ENCODE measurements around the gene PRDM12.

PRDM12 gene

DNA sequence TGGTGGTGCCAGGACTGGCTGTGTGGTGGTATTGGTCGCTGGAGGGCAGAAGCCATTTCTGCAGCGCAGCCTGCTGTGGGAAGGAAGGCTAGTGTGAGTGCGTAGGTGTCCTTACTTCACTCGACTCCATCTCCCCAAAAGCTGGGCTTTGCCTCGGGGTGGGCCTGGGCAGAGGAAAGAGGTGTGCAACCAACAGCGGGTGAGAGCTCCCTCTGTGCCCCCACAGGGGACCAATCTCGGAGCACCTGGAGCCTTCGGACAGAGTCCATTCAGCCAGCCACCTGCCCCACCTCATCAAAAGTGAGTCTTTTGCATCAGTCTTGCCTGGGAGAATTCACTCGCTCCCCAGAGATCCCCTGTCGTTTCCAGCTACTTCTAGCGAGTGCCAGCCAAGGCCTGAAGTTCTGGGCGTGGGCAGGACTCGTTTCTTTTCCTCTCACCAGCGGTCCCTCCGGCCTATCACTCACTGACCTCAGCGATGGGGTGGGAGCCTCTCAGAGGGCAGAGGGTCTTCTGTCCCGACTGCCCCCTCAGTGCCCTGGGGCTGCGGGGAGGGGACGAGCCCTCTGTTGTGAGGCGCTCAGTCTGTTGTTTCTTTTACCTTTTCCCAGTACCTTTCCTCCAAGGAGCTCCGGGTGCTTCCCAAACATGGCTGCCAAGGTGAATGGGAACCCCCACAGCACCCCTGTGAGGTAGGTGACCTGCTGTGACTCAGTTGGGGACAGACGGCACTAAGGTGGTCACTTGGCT, 32.9 kb upstream of the PRDM12 start:
- no peak for TF ChIP-seq OSR1 (CRISPR knock-in tag; IDR thresholded peaks at IDR 0.05)
- TF ChIP-seq GLIS3 (CRISPR knock-in tag; IDR thresholded peaks at IDR 0.05): no peak
- no peak for TF ChIP-seq ZNF565 (CRISPR knock-in tag; conservative IDR thresholded peaks at IDR 0.05; ENCODE audit: low read depth)
- no peak for TF ChIP-seq ISL1 (CRISPR knock-in tag; IDR thresholded peaks at IDR 0.05)
- ATAC-seq: no peak

DNA sequence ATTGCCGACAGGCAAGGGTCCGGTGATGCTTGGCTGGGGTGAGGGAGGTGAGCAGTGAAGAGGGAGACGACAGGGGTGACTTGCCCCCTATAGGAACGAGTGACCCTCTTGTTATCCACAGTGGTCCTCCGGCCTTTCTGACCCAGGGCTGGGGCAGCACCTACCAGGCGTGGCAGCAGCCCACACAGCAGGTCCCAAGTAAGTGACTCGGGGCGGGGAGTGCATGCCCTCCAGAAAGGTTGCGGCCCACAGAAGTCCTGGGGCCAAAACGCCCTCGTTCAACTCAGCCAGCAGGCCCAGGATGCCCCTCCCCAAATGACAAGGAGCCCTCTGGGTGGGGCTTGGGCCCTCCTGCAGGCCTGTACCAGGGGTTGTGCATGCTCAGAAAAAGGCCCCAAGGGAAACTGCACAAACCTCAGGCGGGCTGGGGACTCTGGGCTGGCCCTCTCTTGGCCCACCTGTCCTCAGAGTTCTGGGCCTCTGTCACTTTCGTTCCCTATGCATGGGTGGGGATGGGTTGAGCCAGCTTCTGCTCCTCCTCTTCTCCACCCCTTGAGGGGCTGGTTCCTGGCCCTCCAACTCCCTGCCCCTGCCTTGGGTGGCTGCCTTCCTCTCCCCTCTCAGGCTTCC, 32.2 kb upstream of the PRDM12 start:
- TF ChIP-seq CSRNP3 (CRISPR knock-in tag; IDR thresholded peaks at IDR 0.05): no peak
- TF ChIP-seq, protein P1, sequence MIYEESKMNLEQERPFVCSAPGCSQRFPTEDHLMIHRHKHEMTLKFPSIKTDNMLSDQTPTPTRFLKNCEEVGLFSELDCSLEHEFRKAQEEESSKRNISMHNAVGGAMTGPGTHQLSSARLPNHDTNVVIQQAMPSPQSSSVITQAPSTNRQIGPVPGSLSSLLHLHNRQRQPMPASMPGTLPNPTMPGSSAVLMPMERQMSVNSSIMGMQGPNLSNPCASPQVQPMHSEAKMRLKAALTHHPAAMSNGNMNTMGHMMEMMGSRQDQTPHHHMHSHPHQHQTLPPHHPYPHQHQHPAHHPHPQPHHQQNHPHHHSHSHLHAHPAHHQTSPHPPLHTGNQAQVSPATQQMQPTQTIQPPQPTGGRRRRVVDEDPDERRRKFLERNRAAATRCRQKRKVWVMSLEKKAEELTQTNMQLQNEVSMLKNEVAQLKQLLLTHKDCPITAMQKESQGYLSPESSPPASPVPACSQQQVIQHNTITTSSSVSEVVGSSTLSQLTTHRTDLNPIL (CRISPR knock-in tag; IDR thresholded peaks at IDR 0.05; ENCODE audit: low read depth): no peak
- TF ChIP-seq SNAI2 (CRISPR knock-in tag; IDR thresholded peaks at IDR 0.05): no peak
- no peak for TF ChIP-seq RARB (CRISPR knock-in tag; IDR thresholded peaks at IDR 0.05)
- no peak for TF ChIP-seq ZC3H10 (CRISPR knock-in tag; IDR thresholded peaks at IDR 0.05)
- no peak for TF ChIP-seq ARNTL (CRISPR knock-in tag; IDR thresholded peaks at IDR 0.05; ENCODE audit: borderline replicate concordance, low read depth)
- no peak for TF ChIP-seq PPARA (CRISPR knock-in tag; IDR thresholded peaks at IDR 0.05; ENCODE audit: borderline replicate concordance)
- TF ChIP-seq ZFP30 (CRISPR knock-in tag; IDR thresholded peaks at IDR 0.05): no peak
- no peak for TF ChIP-seq POU6F1 (CRISPR knock-in tag; IDR thresholded peaks at IDR 0.05; ENCODE audit: borderline replicate concordance, low read depth)
- TF ChIP-seq ZNF565 (CRISPR knock-in tag; conservative IDR thresholded peaks at IDR 0.05; ENCODE audit: low read depth): no peak
- no peak for TF ChIP-seq GLIS3 (CRISPR knock-in tag; IDR thresholded peaks at IDR 0.05)
- TF ChIP-seq TSHZ2 (CRISPR knock-in tag; IDR thresholded peaks at IDR 0.05): no peak
- TF ChIP-seq BACH2 (CRISPR knock-in tag; IDR thresholded peaks at IDR 0.05; ENCODE audit: borderline replicate concordance): no peak
- TF ChIP-seq ZNF8 (CRISPR knock-in tag; IDR thresholded peaks at IDR 0.05): no peak
- TF ChIP-seq TOX (CRISPR knock-in tag; IDR thresholded peaks at IDR 0.05; ENCODE audit: borderline replicate concordance): no peak
- TF ChIP-seq TCF4 (CRISPR knock-in tag; IDR thresholded peaks at IDR 0.05; ENCODE audit: borderline replicate concordance): no peak
- TF ChIP-seq ISL1 (CRISPR knock-in tag; IDR thresholded peaks at IDR 0.05): no peak
- TF ChIP-seq PATZ1 (CRISPR knock-in tag; IDR thresholded peaks at IDR 0.05; ENCODE audit: borderline replicate concordance): no peak
- TF ChIP-seq ZNF70 (CRISPR knock-in tag; IDR thresholded peaks at IDR 0.05): no peak
- ATAC-seq: no peak

GRCh38 chr9:130632841-130633240, 31.6 kb upstream of the PRDM12 start:
- no peak for ATAC-seq

More at GRCh38 chr9:130632841-130633240, 31.6 kb upstream of the PRDM12 start:
- no peak for TF ChIP-seq CSDC2 (CRISPR knock-in tag; IDR thresholded peaks at IDR 0.05)
- TF ChIP-seq OSR1 (CRISPR knock-in tag; IDR thresholded peaks at IDR 0.05): no peak
- TF ChIP-seq ARNTL (CRISPR knock-in tag; IDR thresholded peaks at IDR 0.05; ENCODE audit: borderline replicate concordance, low read depth): no peak
- no peak for TF ChIP-seq ZNF70 (CRISPR knock-in tag; IDR thresholded peaks at IDR 0.05)

Measured in SK-N-SH treated with all-trans-retinoic acid at 6 μM for 48 hours (cell line).